ENCODE data around the gene FXN. TPM values are rescaled to one million over a fixed set of nuclear protein-coding genes. Genes with fewer than 3 reads are reported as not detected.

Gene FXN
- total RNA-seq, 1 donor from 2014 or later = 1.6 TPM

DNA sequence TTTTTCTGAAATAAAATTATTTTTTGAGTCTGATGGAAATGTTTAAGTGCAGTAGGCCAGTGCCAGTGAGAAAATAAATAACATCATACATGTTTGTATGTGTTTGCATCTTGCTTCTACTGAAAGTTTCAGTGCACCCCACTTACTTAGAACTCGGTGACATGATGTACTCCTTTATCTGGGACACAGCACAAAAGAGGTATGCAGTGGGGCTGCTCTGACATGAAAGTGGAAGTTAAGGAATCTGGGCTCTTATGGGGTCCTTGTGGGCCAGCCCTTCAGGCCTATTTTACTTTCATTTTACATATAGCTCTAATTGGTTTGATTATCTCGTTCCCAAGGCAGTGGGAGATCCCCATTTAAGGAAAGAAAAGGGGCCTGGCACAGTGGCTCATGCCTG, 39.2 kb downstream of the FXN start:
- DNase-seq (ENCODE audit: low read depth) = no peak
- no peak overlapping the region for H3K4me3 ChIP-seq (ENCODE audit: low read depth, low read length)
- TF ChIP-seq, protein P1, sequence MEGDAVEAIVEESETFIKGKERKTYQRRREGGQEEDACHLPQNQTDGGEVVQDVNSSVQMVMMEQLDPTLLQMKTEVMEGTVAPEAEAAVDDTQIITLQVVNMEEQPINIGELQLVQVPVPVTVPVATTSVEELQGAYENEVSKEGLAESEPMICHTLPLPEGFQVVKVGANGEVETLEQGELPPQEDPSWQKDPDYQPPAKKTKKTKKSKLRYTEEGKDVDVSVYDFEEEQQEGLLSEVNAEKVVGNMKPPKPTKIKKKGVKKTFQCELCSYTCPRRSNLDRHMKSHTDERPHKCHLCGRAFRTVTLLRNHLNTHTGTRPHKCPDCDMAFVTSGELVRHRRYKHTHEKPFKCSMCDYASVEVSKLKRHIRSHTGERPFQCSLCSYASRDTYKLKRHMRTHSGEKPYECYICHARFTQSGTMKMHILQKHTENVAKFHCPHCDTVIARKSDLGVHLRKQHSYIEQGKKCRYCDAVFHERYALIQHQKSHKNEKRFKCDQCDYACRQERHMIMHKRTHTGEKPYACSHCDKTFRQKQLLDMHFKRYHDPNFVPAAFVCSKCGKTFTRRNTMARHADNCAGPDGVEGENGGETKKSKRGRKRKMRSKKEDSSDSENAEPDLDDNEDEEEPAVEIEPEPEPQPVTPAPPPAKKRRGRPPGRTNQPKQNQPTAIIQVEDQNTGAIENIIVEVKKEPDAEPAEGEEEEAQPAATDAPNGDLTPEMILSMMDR (conservative IDR thresholded peaks at IDR 0.05; ENCODE audit: low read depth, low read length) = no peak

DNA sequence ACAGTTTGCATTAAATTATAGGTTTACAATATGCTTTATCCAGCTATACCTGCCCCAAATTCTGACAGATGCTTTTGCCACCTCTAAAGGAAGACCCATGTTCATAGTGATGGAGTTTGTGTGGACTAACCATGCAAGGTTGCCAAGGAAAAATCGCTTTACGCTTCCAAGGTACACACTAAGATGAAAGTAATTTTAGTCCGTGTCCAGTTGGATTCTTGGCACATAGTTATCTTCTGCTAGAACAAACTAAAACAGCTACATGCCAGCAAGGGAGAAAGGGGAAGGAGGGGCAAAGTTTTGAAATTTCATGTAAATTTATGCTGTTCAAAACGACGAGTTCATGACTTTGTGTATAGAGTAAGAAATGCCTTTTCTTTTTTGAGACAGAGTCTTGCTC, 41.0 kb downstream of the FXN start:
- TF ChIP-seq, protein P1 (conservative IDR thresholded peaks at IDR 0.05; ENCODE audit: low read depth, low read length) = no peak
- DNase-seq (ENCODE audit: low read depth) = no peak

DNA sequence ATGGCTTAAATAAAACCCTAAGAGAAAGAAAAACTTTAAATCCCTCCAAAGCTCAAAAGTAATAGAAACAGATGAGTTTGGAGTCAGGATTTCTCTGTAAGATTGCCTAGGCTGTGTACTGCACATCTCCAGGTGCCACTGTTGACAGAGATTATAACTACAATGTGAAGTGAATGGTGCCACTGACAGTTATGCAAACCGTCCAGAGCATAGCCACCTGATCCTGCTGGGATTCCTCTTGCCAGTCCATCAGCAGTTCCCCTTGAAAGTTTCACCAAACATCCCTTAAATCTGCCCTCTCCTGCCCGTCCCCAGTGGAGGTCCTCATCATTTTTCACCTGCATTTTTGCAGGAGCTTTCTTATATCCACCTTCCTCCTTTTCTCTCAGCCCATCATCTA, 42.5 kb downstream of the FXN start:
- DNase-seq (ENCODE audit: low read depth) = no peak
- no peak overlapping the region for H3K4me3 ChIP-seq (ENCODE audit: low read depth, low read length)
- TF ChIP-seq, protein P1 (conservative IDR thresholded peaks at IDR 0.05; ENCODE audit: low read depth, low read length) = no peak

More for the DNA sequence above, 41.0 kb downstream of the FXN start:
- H3K4me3 ChIP-seq (ENCODE audit: low read depth, low read length) = no peak overlapping the region

DNA sequence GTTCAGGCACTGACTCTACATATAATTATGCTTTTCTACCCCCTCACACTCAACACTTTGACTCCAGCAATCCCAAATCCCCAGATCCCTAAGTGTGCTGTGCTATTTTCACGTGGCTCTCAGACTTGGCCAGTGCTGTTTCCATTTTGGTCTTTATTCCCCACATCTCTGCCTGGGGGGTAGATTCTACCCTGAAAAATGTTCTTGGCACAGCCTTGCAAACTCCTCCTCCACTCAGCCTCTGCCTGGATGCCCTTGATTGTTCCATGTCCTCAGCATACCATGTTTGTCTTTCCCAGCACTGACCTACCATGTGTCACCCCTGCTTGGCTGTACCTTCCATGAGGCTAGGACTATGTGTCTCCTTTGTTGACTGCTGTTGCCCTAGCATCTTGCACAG, 43.0 kb downstream of the FXN start:
- no peak overlapping the region for H3K4me3 ChIP-seq (ENCODE audit: low read depth, low read length)
- TF ChIP-seq, protein P1 (conservative IDR thresholded peaks at IDR 0.05; ENCODE audit: low read depth, low read length) = no peak
- DNase-seq (ENCODE audit: low read depth) = no peak

DNA sequence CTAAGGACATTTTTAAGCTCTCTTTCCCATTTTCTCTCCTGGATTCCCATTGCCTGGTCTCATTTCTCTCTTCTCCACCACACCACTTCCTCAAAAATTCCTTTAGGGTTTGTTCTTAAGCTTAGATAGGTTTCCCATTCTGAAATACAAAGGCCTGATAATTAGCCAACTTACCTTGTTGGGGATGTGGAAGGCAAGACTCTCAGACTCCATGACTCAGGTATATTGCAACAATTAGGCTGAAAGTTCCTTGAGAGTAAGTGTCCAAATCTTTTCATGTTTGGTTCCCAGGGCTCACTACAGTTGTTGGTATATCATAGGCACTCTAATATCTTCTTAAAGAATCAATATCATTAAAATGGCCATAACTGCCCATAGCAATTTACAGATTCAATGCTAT, 43.6 kb downstream of the FXN start:
- no peak for DNase-seq (ENCODE audit: low read depth)
- no peak overlapping the region for H3K4me3 ChIP-seq (ENCODE audit: low read depth, low read length)
- TF ChIP-seq, protein P1 (conservative IDR thresholded peaks at IDR 0.05; ENCODE audit: low read depth, low read length) = no peak

DNA sequence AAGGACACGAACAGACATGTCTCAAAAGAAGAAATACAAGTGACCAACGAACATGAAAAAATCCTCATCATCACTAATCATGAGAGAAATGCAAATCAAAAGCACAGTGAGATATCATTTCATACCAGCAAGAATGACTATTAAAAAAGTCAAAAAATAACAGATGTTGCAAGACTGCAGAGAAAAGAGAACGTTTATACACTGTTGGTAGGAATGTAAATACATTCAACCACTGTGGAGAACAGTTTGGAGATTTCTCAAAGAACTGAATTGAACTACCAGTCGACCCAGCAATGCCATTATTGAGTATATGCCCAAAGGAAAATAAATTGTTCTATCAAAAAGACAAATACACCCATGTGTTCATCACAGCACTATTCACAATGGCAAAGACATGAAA, 45.7 kb downstream of the FXN start:
- no peak for DNase-seq (ENCODE audit: low read depth)
- no peak overlapping the region for H3K4me3 ChIP-seq (ENCODE audit: low read depth, low read length)
- TF ChIP-seq, protein P1 (conservative IDR thresholded peaks at IDR 0.05; ENCODE audit: low read depth, low read length) = no peak

DNA sequence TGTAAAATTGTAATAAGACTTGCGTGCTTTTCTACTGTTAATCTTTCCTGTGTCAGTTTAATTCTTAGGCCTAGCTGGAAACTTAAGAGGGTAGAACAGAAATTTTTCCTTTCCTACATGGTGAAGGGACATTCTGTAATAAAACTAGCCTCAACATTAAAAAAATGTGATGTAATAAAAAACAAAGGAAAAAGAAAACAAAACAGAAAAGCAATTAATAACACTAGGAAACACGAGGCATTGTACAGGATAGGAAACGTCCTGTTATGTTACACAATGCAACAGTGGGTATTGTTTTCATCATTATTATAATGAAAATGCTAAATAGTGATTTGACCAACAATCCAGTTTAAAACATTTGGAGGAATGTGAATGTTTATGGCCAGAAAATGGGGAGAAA, 47.8 kb downstream of the FXN start:
- TF ChIP-seq, protein P1 (conservative IDR thresholded peaks at IDR 0.05; ENCODE audit: low read depth, low read length) = no peak
- no peak overlapping the region for H3K4me3 ChIP-seq (ENCODE audit: low read depth, low read length)
- no peak for DNase-seq (ENCODE audit: low read depth)
